Mesodermal cell (in vitro differentiated cells): ENCODE measurements around the gene KLHL29.

Experiments
- H3K27ac ChIP-seq: 2 replicates; pipeline ENCODE4 v1.7.0; 2013; ENCODE audit warnings: mild to moderate bottlenecking, low read depth, low read length, moderate library complexity; ENCODE audit not compliant: severe bottlenecking
- H3K36me3 ChIP-seq: 2 replicates; pipeline ENCODE4 v1.7.1; 2013; ENCODE audit warnings: mild to moderate bottlenecking, low read length, moderate library complexity; ENCODE audit not compliant: control insufficient read depth, insufficient read depth
- H3K4me1 ChIP-seq: one replicate; pipeline ENCODE4 v1.7.1; 2013; ENCODE audit warnings: mild to moderate bottlenecking, low read length; ENCODE audit not compliant: insufficient read depth, control insufficient read depth, poor library complexity, severe bottlenecking
- H3K4me3 ChIP-seq: 2 replicates; pipeline ENCODE4 v1.7.0; 2013; ENCODE audit warnings: low read length, control low read depth, mild to moderate bottlenecking; ENCODE audit not compliant: insufficient read depth, poor library complexity, severe bottlenecking; ENCODE audit errors: extremely low read depth
- H3K9me3 ChIP-seq: 2 replicates; pipeline ENCODE4 v1.7.1; 2013; ENCODE audit warnings: mild to moderate bottlenecking, low read length, moderate library complexity; ENCODE audit not compliant: control insufficient read depth
- WGBS, 2 experiments: methylation state at CpG; one replicate each; pipeline ENCODE4 v1.1.5; 2013; ENCODE audit warnings: missing lambda C conversion rate in 2 of 2; ENCODE audit not compliant: insufficient coverage in 2 of 2; 5-methylcytosine and 5-hydroxymethylcytosine counted together

Gene KLHL29

GRCh38 chr2:23586741-23587306, 201.8 kb downstream of the KLHL29 start:
- H3K36me3 ChIP-seq: no peaks in the 10 kb centered on the region
- 70 to 78% methylated on average over 9 to 11 of the region's 15 CpGs for WGBS, 2 experiments
- no peaks in the 10 kb centered on the region for H3K9me3 ChIP-seq
- H3K4me3 ChIP-seq: no peak overlapping the region
- peaks cover 9% of the 10 kb centered on the region for H3K4me1 ChIP-seq
- peak overlapping the region; percentile 53 for H3K27ac ChIP-seq

- Histone ChIP-seq H3K4me3 (no peak overlapping the region), H3K36me3 (no peaks in the 10 kb centered on the region), H3K4me1 (peaks cover 10% of the 10 kb centered on the region), H3K27ac (no peak overlapping the region), H3K9me3 (no peaks in the 10 kb centered on the region)
- WGBS, 2 experiments: 72 to 76% methylated on average over 11 of the region's 13 CpGs
Measured at GRCh38 chr2:23587341-23587880, 202.4 kb downstream of the KLHL29 start.

- 90 to 100% methylated on average over 1 to 4 of the region's 4 CpGs for WGBS, 2 experiments
- Histone ChIP-seq H3K9me3 (no peaks in the 10 kb centered on the region), H3K4me1 (peaks cover 16% of the 10 kb centered on the region), H3K4me3 (no peak overlapping the region), H3K36me3 (no peaks in the 10 kb centered on the region), H3K27ac (no peak overlapping the region)
Measured at GRCh38 chr2:23588106-23588505, 203.1 kb downstream of the KLHL29 start.

GRCh38 chr2:23588508-23589201, 203.7 kb downstream of the KLHL29 start:
- H3K27ac ChIP-seq: no peak overlapping the region
- no peaks in the 10 kb centered on the region for H3K36me3 ChIP-seq
- 93 to 94% methylated on average over 11 of the region's 18 CpGs for WGBS, 2 experiments
- no peak overlapping the region for H3K4me3 ChIP-seq
- H3K9me3 ChIP-seq: no peaks in the 10 kb centered on the region
- H3K4me1 ChIP-seq: peaks cover 21% of the 10 kb centered on the region

GRCh38 chr2:23589220-23589647, 204.3 kb downstream of the KLHL29 start:
- no peak overlapping the region for H3K4me3 ChIP-seq
- no peak overlapping the region for H3K27ac ChIP-seq
- no peaks in the 10 kb centered on the region for H3K9me3 ChIP-seq
- H3K36me3 ChIP-seq: no peaks in the 10 kb centered on the region
- WGBS, 2 experiments: 93 to 98% methylated on average over 6 to 8 of the region's 9 CpGs
- peaks cover 26% of the 10 kb centered on the region for H3K4me1 ChIP-seq

GRCh38 chr2:23589739-23590138, 204.8 kb downstream of the KLHL29 start:
- no peaks in the 10 kb centered on the region for H3K36me3 ChIP-seq
- H3K27ac ChIP-seq: no peak overlapping the region
- H3K4me1 ChIP-seq: peaks cover 30% of the 10 kb centered on the region
- no peaks in the 10 kb centered on the region for H3K9me3 ChIP-seq
- no peak overlapping the region for H3K4me3 ChIP-seq
- 80 to 97% methylated on average over 1 to 2 of the region's 2 CpGs for WGBS, 2 experiments

GRCh38 chr2:23590241-23590869, 205.4 kb downstream of the KLHL29 start:
- Histone ChIP-seq H3K27ac (no peak overlapping the region), H3K9me3 (no peaks in the 10 kb centered on the region), H3K36me3 (no peaks in the 10 kb centered on the region), H3K4me1 (peaks cover 30% of the 10 kb centered on the region), H3K4me3 (no peak overlapping the region)
- 94 to 99% methylated on average over 8 to 9 of the region's 14 CpGs for WGBS, 2 experiments

GRCh38 chr2:23591111-23591510, 206.1 kb downstream of the KLHL29 start:
- peaks cover 33% of the 10 kb centered on the region for H3K4me1 ChIP-seq
- H3K9me3 ChIP-seq: no peaks in the 10 kb centered on the region
- H3K36me3 ChIP-seq: no peaks in the 10 kb centered on the region
- WGBS, 2 experiments: 87 to 93% methylated on average over 3 to 7 of the region's 7 CpGs
- no peak overlapping the region for H3K27ac ChIP-seq
- H3K4me3 ChIP-seq: no peak overlapping the region

GRCh38 chr2:23592061-23592685, 207.2 kb downstream of the KLHL29 start:
- Histone ChIP-seq H3K27ac (no peak overlapping the region), H3K4me1 (peaks cover 36% of the 10 kb centered on the region), H3K4me3 (no peak overlapping the region), H3K36me3 (no peaks in the 10 kb centered on the region), H3K9me3 (no peaks in the 10 kb centered on the region)
- 98 to 99% methylated on average over 9 of the region's 9 CpGs for WGBS, 2 experiments

- Histone ChIP-seq H3K27ac (no peak overlapping the region), H3K4me3 (no peak overlapping the region), H3K9me3 (no peaks in the 10 kb centered on the region), H3K4me1 (peaks cover 33% of the 10 kb centered on the region), H3K36me3 (no peaks in the 10 kb centered on the region)
- 92 to 93% methylated on average over 9 to 10 of the region's 12 CpGs for WGBS, 2 experiments
Measured at GRCh38 chr2:23592898-23593751, 208.1 kb downstream of the KLHL29 start.
